Cardiac septum (tissue), 1 donor: Measurements from ENCODE around the gene LIX1. TPM values are rescaled to one million over a fixed set of nuclear protein-coding genes. Genes with fewer than 3 reads are reported as not detected.

ENCODE experiments used
- DNase-seq: peaks from one replicate; pipeline ENCODE4 v3.0.0-alpha.2; 2020; ENCODE audit warnings: low spot score
- intact Hi-C: fragments of 100-400 bp; cut with DNase I; formaldehyde crosslinking; loops from one replicate; pipeline ENCODE4 v1.14.0; 2022
- total RNA-seq: library from RNA; stranded (reverse); fragmentation: NEBNext Ultra II Directional; extraction: Animal tissue kit (Norgen Biotek cat#: 25700); gene quantifications from one replicate; pipeline ENCODE4 v1.2.1, GENCODE V29; 2021
- donor health status: DM: no; HTN: no; CAD: no.

The LIX1 gene
- total RNA-seq, 1 donor from 2014 or later, result not detected

DNA sequence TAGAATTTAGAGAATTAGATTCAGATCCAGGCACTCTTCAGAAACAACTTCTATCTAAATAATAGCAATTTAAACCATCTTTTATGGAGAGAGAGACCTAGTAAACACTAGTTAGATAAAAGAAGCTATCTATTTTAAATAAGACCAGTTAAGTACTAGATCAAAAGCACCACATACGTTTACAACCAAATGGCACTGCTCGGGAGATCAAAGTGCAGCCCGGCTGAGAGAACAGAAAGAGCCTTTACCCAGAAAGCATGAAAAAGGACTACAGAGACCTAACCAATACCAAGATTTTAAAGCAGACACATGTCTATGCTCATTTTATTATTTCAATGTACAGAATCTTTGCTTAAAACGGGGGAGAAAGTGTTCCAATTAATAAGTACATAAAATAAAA is 30.8 kb downstream of the LIX1 start:
- intact Hi-C loops, result no loop called here
- DNase-seq, result no peak

DNA sequence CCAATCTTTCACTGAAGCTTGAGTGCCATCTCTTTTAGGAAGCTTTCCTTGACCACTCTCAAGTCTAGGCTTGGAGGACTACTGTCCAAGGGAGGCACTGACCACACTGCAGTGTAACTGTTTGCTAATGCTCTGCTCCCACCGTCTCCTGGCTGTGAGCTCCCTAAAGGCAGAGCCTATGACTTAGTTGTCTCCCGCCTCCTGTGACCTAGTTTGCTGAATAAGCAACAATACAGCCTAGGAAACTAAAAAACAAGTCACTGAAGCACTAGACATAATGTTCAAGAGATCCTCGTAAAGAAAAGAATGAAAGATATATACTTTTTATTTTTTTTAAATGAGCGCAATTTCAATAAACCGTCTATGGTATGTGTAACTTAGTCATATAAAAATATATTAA is 31.4 kb downstream of the LIX1 start:
- no peak for DNase-seq
- intact Hi-C loops, result no loop called here

DNA sequence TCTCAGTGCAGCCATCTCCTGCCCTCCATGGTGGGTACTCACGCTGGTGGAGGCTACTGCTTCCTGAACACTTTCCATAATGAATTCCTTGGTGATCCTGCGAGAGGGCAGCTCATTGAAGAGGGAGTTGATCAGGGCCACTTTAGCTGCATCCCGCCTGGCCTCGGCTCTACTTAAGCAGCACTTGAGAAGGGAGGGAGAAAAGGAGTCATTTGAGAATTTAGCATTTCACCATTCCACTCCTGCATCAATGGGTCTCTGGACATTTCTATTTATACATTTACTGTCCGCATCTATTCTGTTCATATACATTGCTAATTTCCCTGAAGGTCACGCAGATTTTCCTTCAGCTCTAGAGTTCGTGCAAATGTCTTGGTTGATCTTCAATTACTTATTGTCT is 35.1 kb downstream of the LIX1 start:
- intact Hi-C loops, result no loop called here
- no peak for DNase-seq

DNA sequence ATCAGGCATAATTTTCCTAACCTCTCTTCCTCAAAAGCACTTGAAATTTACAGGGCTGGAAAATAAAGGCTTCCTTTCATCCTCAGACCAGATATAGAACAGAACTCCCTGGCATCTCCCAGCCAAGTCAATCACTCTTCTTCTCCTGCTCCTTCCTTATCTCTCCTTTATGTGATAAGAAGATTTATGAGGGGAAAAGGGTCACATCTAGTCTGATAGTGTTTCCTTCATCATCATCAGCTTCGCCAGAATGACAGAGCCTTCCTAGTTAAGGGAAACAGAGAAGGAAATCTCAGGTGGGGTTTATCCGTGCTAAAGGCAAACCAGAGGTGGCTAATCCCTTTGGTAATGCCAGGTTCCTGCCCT is 36.2 kb downstream of the LIX1 start:
- intact Hi-C loops, result no loop called here
- no peak for DNase-seq

DNA sequence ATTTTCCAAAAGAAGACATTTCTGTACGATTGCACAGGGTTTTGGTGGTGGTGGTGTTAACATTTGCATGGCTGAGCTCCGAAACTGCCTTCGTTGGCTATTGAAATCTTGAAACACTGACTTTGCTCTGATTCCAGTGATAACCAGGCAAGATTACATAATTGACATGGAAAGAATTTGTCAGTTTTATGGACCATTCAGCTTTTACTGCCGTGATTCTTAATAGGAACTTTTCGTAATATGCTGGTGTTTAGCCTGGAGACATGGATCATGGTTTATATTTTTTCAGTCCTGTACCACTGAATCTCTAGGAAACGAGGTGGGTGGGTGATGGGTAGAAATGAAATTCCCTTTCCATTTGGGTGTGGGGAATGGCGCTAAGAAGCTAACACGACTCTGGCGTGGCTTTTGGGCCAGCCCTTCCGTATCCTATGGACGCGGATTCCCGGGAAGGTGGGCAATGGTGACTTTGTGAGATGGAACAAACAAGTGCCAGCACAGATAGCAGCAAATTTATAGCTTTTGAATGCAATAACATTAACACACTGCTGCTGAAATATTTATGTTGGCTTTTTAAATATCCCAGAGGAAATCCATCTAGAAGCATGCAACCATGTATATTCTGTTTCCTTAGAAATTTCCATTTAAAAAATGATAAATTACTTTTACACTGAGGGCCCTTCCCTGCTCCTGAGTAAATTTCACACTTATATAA is 36.8 kb downstream of the LIX1 start:
- no peak for DNase-seq
- intact Hi-C loops, result no loop called here

DNA sequence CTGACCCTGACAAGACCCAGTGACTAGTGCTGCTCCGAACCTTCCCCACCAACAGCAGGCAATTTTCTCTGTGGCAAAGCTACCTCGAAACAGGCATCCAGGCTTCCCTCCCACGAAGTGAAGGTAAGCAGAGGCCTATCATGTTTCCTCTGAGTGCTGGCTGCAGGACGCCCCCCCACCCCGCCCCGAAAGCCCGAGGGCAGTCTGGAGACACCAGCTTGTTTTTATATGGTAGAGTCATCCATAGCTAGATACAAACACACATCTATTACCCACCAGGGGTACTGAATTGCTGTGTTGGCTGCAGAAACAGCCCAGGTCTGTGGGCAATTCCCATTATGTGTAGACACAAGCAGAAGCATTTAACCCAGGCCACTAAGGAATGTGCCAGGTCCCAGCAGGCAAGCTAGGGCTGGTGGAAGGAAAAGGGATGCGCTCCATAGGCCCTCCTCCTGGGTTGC is 40.4 kb downstream of the LIX1 start:
- no peak for DNase-seq
- intact Hi-C loops, result no loop called here

DNA sequence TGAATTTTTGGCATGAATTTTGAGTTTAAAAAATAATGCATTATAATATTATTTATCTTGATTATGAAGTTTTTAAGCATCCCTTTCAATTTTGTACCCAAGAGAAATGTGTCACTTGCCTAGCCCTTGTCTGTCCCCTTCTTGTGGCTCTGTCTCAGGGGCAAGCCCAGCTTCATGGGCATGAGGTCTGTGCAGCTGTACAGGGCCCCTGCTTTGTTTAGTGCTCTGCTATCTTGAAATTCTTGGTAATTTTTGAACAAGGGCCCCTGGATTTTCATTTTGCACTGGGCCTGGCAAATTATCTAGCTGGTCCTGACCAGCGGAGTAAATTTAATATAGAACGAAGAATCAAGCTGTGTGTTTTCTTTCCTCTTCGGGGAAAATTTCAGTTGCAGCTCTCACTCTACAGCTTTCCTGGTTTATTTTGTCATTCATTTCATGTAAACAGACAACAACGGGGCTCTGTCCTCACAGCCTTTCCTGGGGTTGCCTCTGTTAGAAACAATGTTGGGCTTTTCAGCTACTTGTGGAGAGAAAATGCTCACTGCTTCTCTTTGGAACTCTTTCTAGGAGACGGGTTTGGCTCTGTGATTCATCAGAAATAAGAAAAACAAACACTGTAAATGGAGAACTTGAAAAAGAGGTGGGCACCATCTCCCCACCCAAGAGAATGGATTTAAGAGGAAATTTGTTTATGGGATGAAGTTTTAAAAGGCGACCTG is 41.1 kb downstream of the LIX1 start:
- intact Hi-C loops, result no loop called here
- no peak for DNase-seq

DNA sequence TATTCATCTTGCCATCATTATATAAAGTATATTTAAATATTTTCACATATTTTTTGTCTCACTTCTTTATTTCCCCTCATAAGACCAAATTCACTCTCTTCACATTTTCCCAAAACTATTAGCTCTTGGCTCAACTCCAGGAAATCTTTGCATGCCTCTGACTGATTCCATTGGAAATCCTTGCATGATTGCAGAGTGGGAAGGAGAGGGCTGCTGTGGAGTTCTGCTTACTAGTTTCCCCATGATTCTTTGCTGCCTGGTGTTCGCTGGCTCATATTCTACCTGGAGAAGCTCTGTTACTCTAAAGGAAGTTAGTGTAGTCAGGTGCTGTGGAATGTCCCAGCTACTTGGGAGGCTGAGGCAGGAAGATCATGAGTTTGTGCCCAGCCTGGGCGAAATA is 41.9 kb downstream of the LIX1 start:
- DNase-seq, result no peak
- intact Hi-C loops, result no loop called here

DNA sequence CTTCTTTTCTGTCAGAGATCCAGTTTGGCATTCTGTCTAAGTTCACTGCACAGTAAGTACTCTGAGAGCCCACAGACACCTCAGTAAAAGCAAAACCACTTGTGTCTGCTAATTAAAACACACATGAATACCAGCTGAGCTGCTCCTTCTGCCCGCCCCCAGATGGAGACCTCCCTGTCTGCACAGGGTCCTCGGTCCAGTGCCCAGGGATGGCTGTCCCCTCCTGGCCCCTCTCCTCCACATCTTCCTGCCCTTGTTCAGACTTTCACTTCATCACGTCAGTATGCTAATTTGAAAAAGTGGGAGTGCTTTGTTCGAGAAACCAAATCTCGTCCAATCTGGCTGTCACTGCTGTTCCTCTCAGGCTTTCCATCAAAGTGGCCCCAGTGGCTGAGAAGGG is 43.5 kb downstream of the LIX1 start:
- DNase-seq, result no peak
- intact Hi-C loops, result no loop called here

DNA sequence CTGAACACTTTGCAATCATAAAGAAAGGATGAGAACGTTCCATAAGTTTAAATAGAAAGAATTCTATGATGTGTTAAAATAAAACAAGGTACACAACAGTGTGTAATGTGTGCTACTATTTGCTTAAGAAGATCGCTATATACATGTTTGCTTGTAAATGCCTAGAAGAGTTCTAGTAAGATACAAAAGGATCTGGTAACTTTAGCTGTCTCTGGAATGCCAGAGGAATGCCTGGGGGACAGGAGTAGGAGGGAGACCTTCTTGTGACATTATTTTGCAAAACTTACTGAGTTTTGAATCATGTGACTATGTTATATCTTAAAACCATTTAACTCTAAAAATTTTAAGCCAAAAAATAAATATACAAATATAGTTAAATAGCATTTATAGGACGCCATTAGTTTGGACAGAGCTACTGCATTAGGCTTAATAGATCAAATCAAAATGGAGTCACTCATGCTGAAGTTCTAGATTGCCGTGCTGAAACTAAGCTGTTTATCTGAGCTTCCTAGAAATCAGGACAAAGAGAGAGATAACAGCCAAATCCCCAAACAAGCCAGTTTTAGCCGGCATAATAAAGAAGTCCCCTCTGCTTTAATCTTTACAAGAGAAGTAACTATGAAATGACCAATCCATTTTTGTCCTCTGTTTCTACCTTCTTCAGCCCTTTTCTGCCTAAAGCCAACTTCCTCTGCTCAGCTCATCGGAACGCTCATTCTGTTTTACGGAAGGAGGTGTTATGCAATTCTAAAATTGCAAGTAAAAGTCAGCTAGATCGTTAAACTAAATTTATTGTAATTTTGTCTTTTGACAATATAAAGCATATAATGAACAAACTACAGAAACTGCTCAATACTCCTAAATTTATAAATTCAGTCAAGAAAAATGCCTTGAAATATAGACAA is 44.8 kb downstream of the LIX1 start:
- no peak for DNase-seq
- intact Hi-C loops, result no loop called here

DNA sequence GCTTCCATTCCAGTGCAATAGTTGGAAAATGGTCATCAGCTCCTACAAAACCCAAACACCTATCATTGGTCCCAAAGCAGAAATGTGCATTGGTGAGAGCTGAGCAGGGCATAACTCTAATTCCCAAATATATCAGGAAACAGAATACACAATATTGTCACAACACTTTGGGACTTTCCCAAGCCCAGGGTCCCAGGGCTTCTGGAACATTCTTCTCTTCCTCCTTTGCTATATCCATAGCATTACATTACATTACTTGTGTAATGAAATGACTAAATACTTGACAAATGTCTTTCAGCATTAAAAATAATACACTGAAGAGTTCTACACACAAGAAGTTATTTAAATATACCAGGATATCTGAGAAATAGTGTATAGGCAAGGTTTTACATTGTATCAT is 45.6 kb downstream of the LIX1 start:
- intact Hi-C loops, result no loop called here
- no peak for DNase-seq

DNA sequence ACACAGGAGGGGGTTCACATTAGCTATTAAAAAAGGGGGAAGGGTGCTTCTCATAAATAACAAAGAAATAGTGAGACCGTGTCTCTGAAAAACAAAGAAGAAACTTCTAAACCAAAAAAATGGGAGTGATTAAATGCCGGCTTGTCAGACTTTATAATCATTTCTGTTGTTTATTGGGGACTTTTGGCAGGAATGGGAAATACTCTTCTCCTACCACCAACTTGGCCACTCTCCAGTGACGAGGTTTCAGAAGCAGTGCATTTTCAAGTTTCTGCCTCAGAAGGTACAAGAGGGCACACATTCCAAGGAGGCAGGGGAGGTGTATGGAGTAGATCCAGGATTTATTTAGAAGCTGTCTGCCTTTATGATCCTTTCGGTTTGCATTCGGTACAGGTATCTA is 46.2 kb downstream of the LIX1 start:
- no peak for DNase-seq
- intact Hi-C loops, result no loop called here

DNA sequence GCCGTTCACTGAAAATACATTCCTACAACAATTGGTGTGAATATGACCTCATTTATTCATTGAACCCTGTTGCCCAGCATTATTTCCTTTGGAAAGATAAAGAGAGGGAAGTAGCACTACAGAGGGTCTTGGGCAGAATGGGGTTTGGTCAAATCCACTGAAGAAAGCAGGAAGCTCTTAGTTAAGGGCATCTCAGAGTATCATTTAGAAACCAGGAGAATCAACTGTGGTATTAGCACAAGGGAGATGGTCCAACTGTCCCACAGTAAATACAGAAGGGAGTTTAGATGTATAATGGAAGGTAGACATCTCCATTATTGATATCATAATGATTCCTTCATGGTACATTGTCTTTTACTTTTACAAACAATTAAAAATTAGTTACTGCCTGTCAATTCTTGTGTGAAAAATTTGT is 47.1 kb downstream of the LIX1 start:
- intact Hi-C loops, result no loop called here
- no peak for DNase-seq

DNA sequence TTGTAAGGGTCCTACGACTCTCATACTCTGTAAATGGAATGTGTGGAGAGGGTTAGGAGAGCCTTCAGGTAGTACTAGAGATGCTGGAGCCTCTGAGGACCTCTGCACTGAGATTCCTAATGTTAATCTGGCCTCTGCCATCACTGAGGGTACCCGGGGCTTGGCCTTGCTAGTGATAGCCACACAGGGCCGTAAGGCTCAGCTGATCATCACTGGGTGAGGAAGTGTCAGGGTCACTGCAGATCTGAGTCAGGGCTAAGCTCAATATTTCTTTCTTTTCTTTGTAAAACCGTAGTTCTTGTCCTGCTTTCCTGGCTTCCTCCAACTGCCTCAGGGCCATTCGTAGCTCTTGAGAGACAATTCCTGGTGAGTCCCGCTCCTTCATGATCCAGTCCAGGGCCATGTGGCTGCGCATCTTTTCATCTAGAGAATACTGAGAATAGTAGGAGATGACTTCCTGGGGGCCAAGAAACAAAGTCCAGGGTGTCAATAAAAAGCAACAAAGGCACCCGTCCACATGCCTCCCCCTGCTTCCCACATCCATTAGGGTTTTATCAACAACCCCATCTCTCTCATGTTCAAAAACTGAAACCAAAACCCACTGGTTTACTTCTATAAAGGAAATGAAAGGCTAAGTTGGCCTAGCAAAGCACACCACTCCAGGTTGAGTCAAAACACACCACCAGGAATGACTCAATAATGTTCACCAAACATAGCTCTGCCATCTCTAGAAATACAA is 47.7 kb downstream of the LIX1 start:
- DNase-seq, result no peak
- intact Hi-C loops, result no loop called here

DNA sequence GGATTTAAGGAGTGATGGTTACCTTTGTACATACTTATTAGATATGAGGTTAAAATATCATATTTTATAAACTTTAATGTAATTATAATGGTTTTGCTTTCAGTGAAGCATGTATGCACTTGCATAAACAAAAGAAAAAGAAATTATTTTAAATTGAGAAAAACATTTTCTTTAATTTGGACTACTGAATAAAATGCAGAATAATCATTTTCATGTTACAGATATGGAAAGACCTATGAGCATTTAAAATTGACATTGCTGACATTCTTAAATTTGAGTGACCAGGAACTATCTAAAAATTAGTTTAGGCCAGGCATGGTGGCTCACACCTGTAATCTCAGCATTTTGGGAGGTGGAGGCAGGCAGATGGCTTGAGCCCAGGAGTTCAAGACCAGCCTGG is 49.2 kb downstream of the LIX1 start:
- DNase-seq, result no peak
- intact Hi-C loops, result no loop called here

DNA sequence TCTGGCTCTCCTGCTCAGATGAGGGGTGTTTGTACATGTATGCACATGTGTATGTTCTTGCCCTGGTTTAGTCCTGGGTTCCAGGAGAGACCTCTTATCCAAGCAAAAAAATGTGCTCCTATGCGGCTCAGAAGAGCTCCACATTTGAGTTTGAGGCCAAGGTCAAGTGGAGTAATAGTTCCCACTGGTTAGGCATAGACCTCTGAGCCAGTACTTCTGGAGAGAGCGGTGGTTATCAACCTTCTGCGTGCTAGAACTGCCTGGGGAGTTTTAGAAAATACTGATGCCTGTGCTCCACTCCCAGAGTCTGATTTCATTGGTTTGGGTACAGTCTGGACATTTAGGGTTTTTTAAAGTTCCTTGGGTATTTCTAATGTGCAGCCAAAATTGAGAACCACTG is 51.5 kb downstream of the LIX1 start:
- intact Hi-C loops, result no loop called here
- DNase-seq, result no peak

DNA sequence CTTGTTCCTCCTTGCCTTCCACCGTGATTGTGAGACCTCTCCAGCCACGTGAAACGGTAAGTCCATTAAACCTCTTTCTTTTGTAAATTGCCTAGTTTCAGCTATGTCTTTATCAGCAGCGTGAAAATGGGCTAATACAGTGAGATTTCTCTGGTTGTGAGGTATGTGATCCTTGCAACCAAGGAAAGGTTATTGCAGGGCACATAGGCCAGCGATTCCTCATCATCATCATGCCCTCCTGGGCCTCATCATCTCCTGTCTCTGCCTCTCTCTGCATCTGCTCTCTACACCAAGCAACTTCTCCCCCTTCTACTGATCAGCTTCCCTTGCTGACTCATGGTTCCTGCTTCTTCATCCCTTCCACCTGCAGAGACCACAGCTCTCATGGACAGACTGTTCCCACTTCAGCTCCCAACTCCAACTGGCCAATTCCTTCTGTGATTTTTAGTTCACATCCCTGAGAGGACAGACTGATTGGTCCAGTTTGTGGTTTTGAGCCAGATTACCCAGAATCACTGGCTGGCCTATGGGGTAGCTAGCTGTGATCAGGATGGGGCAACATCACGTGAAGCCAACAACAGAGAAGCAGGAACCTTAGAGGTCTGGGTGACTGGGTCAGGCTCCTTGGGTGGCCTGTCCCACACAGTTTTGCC is 53.1 kb downstream of the LIX1 start:
- no peak for DNase-seq
- intact Hi-C loops, result no loop called here

DNA sequence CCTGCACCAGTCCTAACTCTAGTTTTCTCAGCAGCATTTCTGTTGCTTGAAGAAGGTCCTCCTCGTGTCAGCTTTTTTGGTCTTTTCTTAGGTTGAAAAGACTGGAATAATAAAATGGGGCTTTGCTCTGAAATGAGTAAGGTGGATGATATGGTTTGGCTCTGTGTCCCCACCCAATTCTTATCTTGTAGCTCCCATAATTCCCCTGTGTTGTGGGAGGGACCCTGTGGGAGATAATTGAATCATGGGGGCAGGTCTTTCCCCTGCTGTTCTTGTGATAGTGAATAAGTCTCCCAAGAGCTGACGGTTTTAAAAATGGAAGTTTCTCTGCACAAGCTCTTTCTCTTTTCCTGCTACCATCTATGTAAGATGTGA is 53.6 kb downstream of the LIX1 start:
- intact Hi-C loops, result no loop called here
- DNase-seq, result no peak

DNA sequence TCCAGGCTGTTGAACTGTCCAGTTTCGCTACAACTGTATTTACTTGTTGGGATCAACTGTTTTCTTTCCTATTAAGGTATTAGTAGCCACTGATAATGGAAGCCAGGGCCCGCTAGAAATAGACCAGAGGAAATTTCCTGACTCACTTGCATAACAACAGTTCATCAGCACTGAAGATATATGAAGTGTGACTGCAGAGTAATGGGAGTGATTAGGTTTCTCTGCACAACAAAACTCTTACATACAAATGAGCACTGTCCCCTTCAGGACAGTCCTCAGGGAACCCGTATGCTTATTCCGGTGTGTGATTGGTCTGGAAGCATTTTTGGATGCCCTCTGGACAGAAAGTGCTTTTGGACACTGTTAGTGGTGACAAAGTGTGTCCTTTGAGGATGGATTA is 55.3 kb downstream of the LIX1 start:
- intact Hi-C loops, result no loop called here
- no peak for DNase-seq
